Prostate gland (tissue), 2 donors: ENCODE data around the gene CREB3L1. TPM values are rescaled to one million over a fixed set of nuclear protein-coding genes. Genes with fewer than 3 reads are reported as not detected.

Experiments used
- DNase-seq: peaks from one replicate; pipeline ENCODE4 v3.0.0-alpha.2; 2019; ENCODE audit warnings: low spot score
- H3K27ac ChIP-seq, 2 donors: fragments of 200-600 bp; sonication (generic); 2 replicates each; pipeline ENCODE4 v1.5.1; 2017 to 2019
- H3K27me3 ChIP-seq: fragments of 200-600 bp; sonication (generic); replicated peaks from 2 replicates; pipeline ENCODE4 v1.5.1; 2019; ENCODE audit not compliant: insufficient read depth
- H3K36me3 ChIP-seq, 2 donors: fragments of 200-600 bp; sonication (generic); 1 replicate in 1 of 2; 2 replicates in 1 of 2; pipeline versions ENCODE4 v1.5.1 to v1.8.1; 2017 to 2019
- H3K4me1 ChIP-seq: fragments of 200-600 bp; sonication (generic); replicated peaks from 2 replicates; pipeline ENCODE4 v1.5.1; 2019
- H3K4me3 ChIP-seq, 2 donors: fragments of 200-600 bp; sonication (generic); 2 replicates each; pipeline ENCODE4 v1.5.1; 2017 to 2019
- H3K9me3 ChIP-seq: fragments of 200-600 bp; sonication (generic); 2 replicates; pipeline ENCODE4 v1.5.1; 2017
- CTCF ChIP-seq, 4 experiments: fragments of 200-600 bp in 2 of 4; fragments of 450-650 bp in 2 of 4; sonication (generic) in 2 of 4; IDR thresholded peaks; 1 replicate in 3 of 4; 2 replicates in 1 of 4; pipeline ENCODE4 v1.5.1; 2016 to 2019; ENCODE audit warnings: antibody characterized with exemption in 4 of 4, mild to moderate bottlenecking in 2 of 4, moderate library complexity in 2 of 4
- POLR2A ChIP-seq: fragments of 450-650 bp; IDR thresholded peaks from one replicate; pipeline ENCODE4 v1.6.1; 2016; ENCODE audit warnings: antibody characterized with exemption, mild to moderate bottlenecking
- POLR2AphosphoS5 ChIP-seq: sonication (generic); formaldehyde crosslinking; IDR thresholded peaks from one replicate; pipeline ENCODE4 v1.6.1; 2017; ENCODE audit warnings: antibody characterized with exemption
- WGBS: methylation state at CpG from one replicate; pipeline ENCODE4 v1.1.5; 2018; 5-methylcytosine and 5-hydroxymethylcytosine counted together
- intact Hi-C: fragments of 100-400 bp; cut with DNase I; formaldehyde crosslinking; loops from one replicate; pipeline ENCODE4 v1.14.2; 2022
- total RNA-seq, 2 donors: library from RNA; depleted of rRNA; stranded (reverse); fragments of >200 nt; gene quantifications; one replicate each; pipeline ENCODE4 v1.1.0, GENCODE V29; 2016

Gene CREB3L1
- total RNA-seq, 2 donors from 2014 or later: 41.0 to 47.0 TPM

DNA sequence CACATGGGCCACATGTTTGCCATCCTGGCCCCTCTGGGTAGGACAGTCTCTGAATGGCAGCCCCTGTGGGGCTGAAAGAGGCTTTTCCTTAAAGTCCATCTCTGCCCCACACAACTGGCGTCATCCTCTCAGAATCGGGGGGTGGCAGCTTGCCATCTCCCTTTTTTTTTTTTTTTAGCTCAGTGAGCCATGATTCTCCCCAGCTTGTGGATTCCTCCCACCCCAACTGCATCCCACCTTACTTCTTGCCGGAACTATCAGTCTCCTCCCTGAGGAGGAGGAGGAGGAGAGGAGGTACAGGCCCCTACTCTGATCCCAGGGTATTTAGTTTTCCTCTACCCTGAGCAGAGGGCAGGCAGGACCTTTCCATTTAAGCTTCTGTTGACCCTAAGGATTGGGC lies 73.2 kb downstream of the CREB3L1 start:
- 40% methylated on average over 3 of the region's 3 CpGs for WGBS
- Histone ChIP-seq H3K9me3 (no peaks in the 10 kb centered on the region), H3K27me3 (no peaks in the 10 kb centered on the region), H3K4me3 (no peak overlapping the region), H3K4me1 (peaks cover 13% of the 10 kb centered on the region), H3K36me3 (no peaks in the 10 kb centered on the region), H3K27ac (no peak overlapping the region)
- no peak for DNase-seq
- intact Hi-C loops: no loop called here
- TF ChIP-seq POLR2A (no peak), CTCF (IDR thresholded peaks at IDR 0.05) (no peak), POLR2AphosphoS5 (no peak)

DNA sequence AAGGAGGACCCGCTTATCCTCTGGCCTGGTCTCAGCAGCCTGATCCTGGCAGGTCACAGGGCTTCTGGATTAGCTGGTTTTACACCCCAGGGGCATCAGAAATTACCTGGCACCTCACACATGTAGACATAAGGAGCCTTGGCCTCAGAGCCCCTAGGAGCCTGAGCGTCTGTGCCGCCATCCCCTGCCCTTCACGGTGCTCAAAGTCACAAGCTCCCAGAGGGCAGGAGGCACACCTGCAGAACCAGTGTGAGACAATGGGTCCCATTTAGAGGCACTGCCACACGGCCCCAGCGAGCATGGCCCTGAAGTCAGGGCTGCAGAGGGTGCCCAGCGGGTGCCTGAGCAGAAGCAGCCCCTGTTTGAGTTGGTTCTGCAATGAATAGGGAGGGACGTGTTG lies 73.7 kb downstream of the CREB3L1 start:
- Histone ChIP-seq H3K27ac (no peak overlapping the region), H3K27me3 (no peaks in the 10 kb centered on the region), H3K9me3 (no peaks in the 10 kb centered on the region), H3K4me3 (no peak overlapping the region), H3K36me3 (no peaks in the 10 kb centered on the region), H3K4me1 (peaks cover 13% of the 10 kb centered on the region)
- DNase-seq: no peak
- 70% methylated on average over 8 of the region's 8 CpGs for WGBS
- TF ChIP-seq POLR2AphosphoS5 (no peak), POLR2A (no peak), CTCF (IDR thresholded peaks at IDR 0.05) (no peak)
- intact Hi-C loops: no loop called here

DNA sequence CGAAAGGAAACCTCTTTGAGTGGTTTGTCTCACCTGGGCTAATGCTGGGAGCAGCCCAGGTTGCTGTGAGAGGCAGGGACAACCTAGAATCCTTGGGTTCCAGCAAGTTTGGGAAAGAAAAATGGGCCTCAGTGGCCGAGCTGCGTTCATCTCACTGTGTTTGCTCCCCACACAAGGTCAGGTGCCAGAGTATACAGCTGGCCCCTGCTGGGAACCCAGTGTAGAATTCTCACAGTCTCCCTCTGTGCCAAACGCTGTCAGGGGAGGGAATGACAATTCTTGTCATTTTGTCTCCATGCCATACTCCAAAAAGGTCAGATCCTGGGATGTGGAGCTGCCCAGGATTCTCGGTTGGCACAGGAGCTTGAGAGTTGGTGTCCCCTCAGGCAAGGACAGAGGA lies 74.1 kb downstream of the CREB3L1 start:
- WGBS: 50% methylated on average over 5 of the region's 5 CpGs
- Histone ChIP-seq H3K36me3 (no peaks in the 10 kb centered on the region), H3K4me3 (no peak overlapping the region), H3K9me3 (no peaks in the 10 kb centered on the region), H3K4me1 (peaks cover 13% of the 10 kb centered on the region), H3K27ac (peak overlapping the region; percentile 4 to 44), H3K27me3 (no peaks in the 10 kb centered on the region)
- intact Hi-C loops: no loop called here
- DNase-seq: no peak
- TF ChIP-seq POLR2AphosphoS5: no peak
- TF ChIP-seq POLR2A: no peak
- no peak for TF ChIP-seq CTCF (IDR thresholded peaks at IDR 0.05)

- WGBS: 53% methylated on average over 33 of the region's 33 CpGs
- peaks cover 13% of the 10 kb centered on the region for H3K4me1 ChIP-seq
- H3K27ac ChIP-seq: peak overlapping the region; percentile 4 to 44
These were observed 74.8 kb downstream of the CREB3L1 start for GRCh38 chr11:46352063-46352841.

More at GRCh38 chr11:46352063-46352841, 74.8 kb downstream of the CREB3L1 start:
- intact Hi-C loops: no loop called here
- Histone ChIP-seq H3K9me3 (no peaks in the 10 kb centered on the region), H3K4me3 (no peak overlapping the region), H3K27me3 (no peaks in the 10 kb centered on the region), H3K36me3 (no peaks in the 10 kb centered on the region)
- TF ChIP-seq POLR2A (peak; percentile 8), POLR2AphosphoS5 (no peak), CTCF (IDR thresholded peaks at IDR 0.05) (peak; percentile 18 to 83 (median 69))
- no peak for DNase-seq
